ENCODE measurements around the gene IFNA6.

IFNA6 gene

GRCh38 chr9:21331676-21332402 is 18.8 kb downstream of the IFNA6 start:
- in situ Hi-C loops (cut with HindIII; ENCODE audit: low sequenced_read_pairs): loop anchor here (5.0 kb wide), 2 partner anchors 45 to 360 kb away; no protein-coding TSS in a partner anchor

- in situ Hi-C loops (cut with HindIII; ENCODE audit: low sequenced_read_pairs): no loop called here
These were observed 24.1 kb downstream of the IFNA6 start for GRCh38 chr9:21326526-21327139.

- in situ Hi-C loops (cut with HindIII; ENCODE audit: low sequenced_read_pairs): no loop called here
These were observed 26.6 kb downstream of the IFNA6 start for GRCh38 chr9:21324047-21324446.

- in situ Hi-C loops (cut with HindIII; ENCODE audit: low sequenced_read_pairs): no loop called here
These were observed 27.7 kb downstream of the IFNA6 start for GRCh38 chr9:21322911-21323461.

GRCh38 chr9:21320465-21320864 is 30.2 kb downstream of the IFNA6 start:
- in situ Hi-C loops (cut with HindIII; ENCODE audit: low sequenced_read_pairs): no loop called here

- in situ Hi-C loops (cut with HindIII; ENCODE audit: low sequenced_read_pairs): no loop called here
These were observed 32.4 kb downstream of the IFNA6 start for GRCh38 chr9:21317956-21318923.

GRCh38 chr9:21316860-21317259 is 33.8 kb downstream of the IFNA6 start:
- in situ Hi-C loops (cut with HindIII; ENCODE audit: low sequenced_read_pairs): no loop called here

GRCh38 chr9:21316032-21316842 is 34.5 kb downstream of the IFNA6 start:
- in situ Hi-C loops (cut with HindIII; ENCODE audit: low sequenced_read_pairs): no loop called here

GRCh38 chr9:21314152-21314551 is 36.5 kb downstream of the IFNA6 start:
- in situ Hi-C loops (cut with HindIII; ENCODE audit: low sequenced_read_pairs): no loop called here

GRCh38 chr9:21311889-21312288 is 38.8 kb downstream of the IFNA6 start:
- in situ Hi-C loops (cut with HindIII; ENCODE audit: low sequenced_read_pairs): no loop called here

- in situ Hi-C loops (cut with HindIII; ENCODE audit: low sequenced_read_pairs): no loop called here
These were observed 45.5 kb downstream of the IFNA6 start, which contains the start of gene IFNA5 for GRCh38 chr9:21305213-21305612. Gene IFNA5, minus strand, starts transcription at chr9:21305313. Its CDS starts 57 bp downstream, at chr9:21305256.

Measured in endothelial cell of hepatic sinusoid (primary cell).